CD14-positive monocyte (primary cell): Measurements from ENCODE around the gene CFAP61. TPM values are rescaled to one million over a fixed set of nuclear protein-coding genes. Genes with fewer than 3 reads are reported as not detected.

Source experiments
- DNase-seq, 3 donors: peaks; one replicate each; pipeline ENCODE4 v3.0.0-alpha.2; 2011 to 2022
- H2AFZ ChIP-seq: 2 replicates; pipeline ENCODE4 v1.6.0; 2012; ENCODE audit warnings: mild to moderate bottlenecking, low read depth, low read length, inconsistent platforms; ENCODE audit not compliant: insufficient read depth, poor library complexity, severe bottlenecking
- H3K27ac ChIP-seq, 2 donors: 1 replicate in 1 of 2; 2 replicates in 1 of 2; pipeline ENCODE4 v1.5.1; 2012 to 2013; ENCODE audit warnings: low read length in 2 of 2, control low read depth in 1 of 2, inconsistent platforms in 1 of 2, low read depth in 1 of 2, mild to moderate bottlenecking in 1 of 2
- H3K27me3 ChIP-seq, 2 donors: one replicate each; pipeline versions ENCODE4 v1.6.0 to v1.6.1; 2011 to 2013; ENCODE audit warnings: low read length in 2 of 2; ENCODE audit not compliant: control insufficient read depth in 2 of 2, insufficient read depth in 2 of 2
- H3K36me3 ChIP-seq, 2 donors: replicated peaks in 1 of 2; 1 replicate in 1 of 2; 2 replicates in 1 of 2; pipeline versions ENCODE4 v1.5.1 to v1.6.1; 2012 to 2013; ENCODE audit warnings: low read length in 2 of 2, control low read depth in 1 of 2, inconsistent platforms in 1 of 2, mild to moderate bottlenecking in 1 of 2; ENCODE audit not compliant: insufficient read depth in 2 of 2, control insufficient read depth in 1 of 2
- H3K4me1 ChIP-seq, 2 donors: 1 replicate in 1 of 2; 2 replicates in 1 of 2; pipeline versions ENCODE4 v1.5.1 to v1.6.1; 2012 to 2013; ENCODE audit warnings: low read length in 2 of 2, control low read depth in 1 of 2, inconsistent platforms in 1 of 2, mild to moderate bottlenecking in 1 of 2, moderate library complexity in 1 of 2; ENCODE audit not compliant: insufficient read depth in 2 of 2, control insufficient read depth in 1 of 2
- H3K4me2 ChIP-seq: replicated peaks from 2 replicates; pipeline ENCODE3; 2012; ENCODE audit warnings: low read length, moderate library complexity, mild to moderate bottlenecking; ENCODE audit not compliant: poor library complexity, severe bottlenecking; ENCODE audit errors: extremely low read depth
- H3K4me3 ChIP-seq, 3 experiments: fragments of 200-600 bp in 1 of 3; sonication (generic) in 1 of 3; replicated peaks in 1 of 3; 1 replicate in 2 of 3; 2 replicates in 1 of 3; pipeline ENCODE4 v1.5.1; 2011 to 2013; ENCODE audit warnings: low read length in 3 of 3, mild to moderate bottlenecking in 3 of 3, control low read depth in 2 of 3, low read depth in 2 of 3, inconsistent platforms in 1 of 3, moderate library complexity in 1 of 3
- H3K79me2 ChIP-seq: 2 replicates; pipeline ENCODE4 v1.6.0; 2012; ENCODE audit warnings: mild to moderate bottlenecking, control low read depth, inconsistent platforms, low read length, moderate library complexity; ENCODE audit not compliant: insufficient read depth
- H3K9ac ChIP-seq: 2 replicates; pipeline ENCODE4 v1.6.0; 2017; ENCODE audit warnings: low read length, mild to moderate bottlenecking; ENCODE audit not compliant: insufficient read depth, poor library complexity, severe bottlenecking
- H3K9me3 ChIP-seq, 2 donors: replicated peaks in 1 of 2; 1 replicate in 1 of 2; 2 replicates in 1 of 2; pipeline versions ENCODE4 v1.5.1 to v1.6.1; 2012 to 2013; ENCODE audit warnings: low read length in 2 of 2, control low read depth in 1 of 2; ENCODE audit not compliant: control insufficient read depth in 1 of 2, insufficient read depth in 1 of 2
- H4K20me1 ChIP-seq: 2 replicates; pipeline ENCODE4 v1.6.0; 2012; ENCODE audit warnings: mild to moderate bottlenecking, low read length, control low read depth, moderate library complexity; ENCODE audit not compliant: insufficient read depth
- H3K27ac Mint-ChIP-seq, 7 donors: one replicate each; pipeline ENCODE4 v1.8.0; 2020; ENCODE audit warnings: mild to moderate bottlenecking in 7 of 7, mixed read lengths in 7 of 7, moderate library complexity in 6 of 7, inconsistent platforms in 2 of 7
- H3K27me3 Mint-ChIP-seq, 3 donors: one replicate each; pipeline ENCODE4 v1.8.0; 2021 to 2022; ENCODE audit warnings: low read depth in 3 of 3, mild to moderate bottlenecking in 3 of 3, mixed read lengths in 3 of 3, moderate library complexity in 3 of 3, inconsistent platforms in 1 of 3
- H3K36me3 Mint-ChIP-seq, 2 donors: one replicate each; pipeline ENCODE4 v1.8.0; 2020; ENCODE audit warnings: mixed read lengths in 2 of 2, inconsistent platforms in 1 of 2, mild to moderate bottlenecking in 1 of 2
- H3K4me1 Mint-ChIP-seq: one replicate; pipeline ENCODE4 v1.8.0; 2020; ENCODE audit warnings: mild to moderate bottlenecking, mixed read lengths
- H3K4me3 Mint-ChIP-seq, 2 donors: one replicate each; pipeline ENCODE4 v1.8.0; 2020; ENCODE audit warnings: mild to moderate bottlenecking in 2 of 2, mixed read lengths in 2 of 2, moderate library complexity in 1 of 2
- H3K9me3 Mint-ChIP-seq, 7 donors: one replicate each; pipeline ENCODE4 v1.8.0; 2020 to 2022; ENCODE audit warnings: mixed read lengths in 7 of 7, mild to moderate bottlenecking in 6 of 7, moderate library complexity in 6 of 7, inconsistent platforms in 2 of 7
- WGBS: methylation state at CpG from one replicate; pipeline ENCODE4 v1.1.5; 2013; ENCODE audit warnings: missing lambda C conversion rate; ENCODE audit not compliant: insufficient coverage; 5-methylcytosine and 5-hydroxymethylcytosine counted together
- intact Hi-C, 2 donors: fragments of 100-400 bp; cut with micrococcal nuclease; formaldehyde crosslinking; loops; one replicate each; pipeline versions ENCODE4 v1.15.0 to v1.15.1; 2023
- polyA plus RNA-seq, 3 donors: library from polyadenylated mRNA; depleted of rRNA in 1 of 3; unstranded in 2 of 3; stranded (reverse) in 1 of 3; fragments of 300-500 nt in 2 of 3; fragments of >200 nt in 1 of 3; fragmentation: Illumina TruSeq in 2 of 3; gene quantifications; 1 replicate in 2 of 3; 2 replicates in 1 of 3; pipeline ENCODE4 v1.2.3, GENCODE V29; 2012 to 2021
- TF ChIP-seq, protein P1 (sequence below): fragments of 200-600 bp; IDR thresholded peaks from one replicate; pipeline ENCODE4 v1.8.0; 2022; ENCODE audit warnings: antibody characterized with exemption, mild to moderate bottlenecking

CFAP61 gene
- polyA plus RNA-seq, 3 donors = not detected

DNA sequence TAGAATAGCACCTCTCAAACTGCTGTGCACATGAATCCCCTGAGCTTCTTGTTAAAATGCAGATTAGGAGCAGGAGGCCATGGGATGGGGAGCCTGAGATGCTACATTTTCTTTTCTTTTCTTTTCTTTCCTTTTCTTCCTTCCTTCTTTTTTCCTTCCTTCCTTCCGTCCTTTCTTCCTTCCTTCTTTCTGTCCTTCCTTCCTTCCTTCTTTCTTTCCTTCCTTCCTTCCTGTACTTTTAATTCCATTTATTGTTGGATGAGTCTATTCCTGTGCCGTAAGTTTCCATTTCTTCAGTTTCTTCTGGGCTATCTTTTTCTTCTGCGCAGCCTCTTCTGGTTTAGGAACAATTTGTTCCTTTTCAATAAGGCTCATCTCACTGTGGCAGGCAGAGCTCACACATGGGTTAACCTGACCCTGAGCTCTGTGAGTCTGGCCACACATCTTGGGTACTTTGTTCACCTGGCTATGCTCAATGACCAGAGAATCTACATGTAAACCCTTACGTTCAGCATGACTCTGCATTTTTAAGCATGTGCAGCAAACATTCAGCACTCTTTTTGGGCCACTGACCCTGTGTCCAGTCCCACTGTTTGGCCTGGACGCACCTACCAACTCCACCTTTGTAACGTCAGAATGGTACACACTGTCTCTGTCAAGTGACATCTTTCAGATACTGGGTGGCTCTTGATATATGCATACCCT is 200.9 kb downstream of the CFAP61 start:
- H3K79me2 ChIP-seq = no peaks in the 10 kb centered on the region
- no peaks in the 10 kb centered on the region for H3K36me3 ChIP-seq
- Mint-ChIP-seq H3K36me3 (peaks cover 3 to 4% of the 10 kb centered on the region in 2 donors), H3K27me3 (peaks cover 0 to 4% (median 2%) of the 10 kb centered on the region in 3 donors), H3K9me3 (peaks cover 0 to 8% (median 2%) of the 10 kb centered on the region in 7 donors), H3K4me3 (no peak overlapping the region), H3K4me1 (peaks cover 40% of the 10 kb centered on the region), H3K27ac (peak overlapping the region in 5 of 7 donors; percentile 20 to 87 (median 29))
- H3K9me3 ChIP-seq = no peaks in the 10 kb centered on the region
- no peak overlapping the region for H3K27ac ChIP-seq
- no peak for DNase-seq
- 83% methylated on average over 5 of the region's 6 CpGs for WGBS
- H3K9ac ChIP-seq = no peak overlapping the region
- no peak overlapping the region for H2AFZ ChIP-seq
- TF ChIP-seq, protein P1, sequence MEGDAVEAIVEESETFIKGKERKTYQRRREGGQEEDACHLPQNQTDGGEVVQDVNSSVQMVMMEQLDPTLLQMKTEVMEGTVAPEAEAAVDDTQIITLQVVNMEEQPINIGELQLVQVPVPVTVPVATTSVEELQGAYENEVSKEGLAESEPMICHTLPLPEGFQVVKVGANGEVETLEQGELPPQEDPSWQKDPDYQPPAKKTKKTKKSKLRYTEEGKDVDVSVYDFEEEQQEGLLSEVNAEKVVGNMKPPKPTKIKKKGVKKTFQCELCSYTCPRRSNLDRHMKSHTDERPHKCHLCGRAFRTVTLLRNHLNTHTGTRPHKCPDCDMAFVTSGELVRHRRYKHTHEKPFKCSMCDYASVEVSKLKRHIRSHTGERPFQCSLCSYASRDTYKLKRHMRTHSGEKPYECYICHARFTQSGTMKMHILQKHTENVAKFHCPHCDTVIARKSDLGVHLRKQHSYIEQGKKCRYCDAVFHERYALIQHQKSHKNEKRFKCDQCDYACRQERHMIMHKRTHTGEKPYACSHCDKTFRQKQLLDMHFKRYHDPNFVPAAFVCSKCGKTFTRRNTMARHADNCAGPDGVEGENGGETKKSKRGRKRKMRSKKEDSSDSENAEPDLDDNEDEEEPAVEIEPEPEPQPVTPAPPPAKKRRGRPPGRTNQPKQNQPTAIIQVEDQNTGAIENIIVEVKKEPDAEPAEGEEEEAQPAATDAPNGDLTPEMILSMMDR = no peak
- intact Hi-C loops = no loop called here
- no peak overlapping the region for H3K4me2 ChIP-seq
- H3K27me3 ChIP-seq = no peaks in the 10 kb centered on the region
- peaks cover 28 to 33% of the 10 kb centered on the region in 2 donors for H3K4me1 ChIP-seq
- no peaks in the 10 kb centered on the region for H4K20me1 ChIP-seq
- H3K4me3 ChIP-seq = no peak overlapping the region

GRCh38 chr20:20253744-20254330 is 201.5 kb downstream of the CFAP61 start:
- H3K4me1 Mint-ChIP-seq = peaks cover 40% of the 10 kb centered on the region
- H3K9me3 Mint-ChIP-seq = peaks cover 0 to 8% (median 2%) of the 10 kb centered on the region in 7 donors
- no peaks in the 10 kb centered on the region for H3K36me3 ChIP-seq
- peak overlapping the region in 1 of 2 donors; percentile 82 for H3K27ac ChIP-seq
- no peaks in the 10 kb centered on the region for H3K9me3 ChIP-seq
- no peaks in the 10 kb centered on the region for H4K20me1 ChIP-seq
- no peak overlapping the region for H3K4me3 ChIP-seq
- TF ChIP-seq, protein P1 = no peak
- no peak overlapping the region for H2AFZ ChIP-seq
- H3K27me3 ChIP-seq = no peaks in the 10 kb centered on the region
- no peaks in the 10 kb centered on the region for H3K79me2 ChIP-seq
- peaks cover 0 to 3% (median 2%) of the 10 kb centered on the region in 3 donors for H3K27me3 Mint-ChIP-seq
- peak overlapping the region; percentile 91 to 96 (median 95) for H3K27ac Mint-ChIP-seq
- H3K36me3 Mint-ChIP-seq = peaks cover 3 to 11% of the 10 kb centered on the region in 2 donors
- DNase-seq = no peak
- intact Hi-C loops = no loop called here
- H3K9ac ChIP-seq = no peak overlapping the region
- no peak overlapping the region for H3K4me2 ChIP-seq
- no peak overlapping the region for H3K4me3 Mint-ChIP-seq
- 88% methylated on average over 4 of the region's 6 CpGs for WGBS
- H3K4me1 ChIP-seq = peaks cover 24 to 33% of the 10 kb centered on the region in 2 donors
